GM21367 (cell line): ENCODE measurements around the gene FUT4.
"Not testable (repeated sequence)": the region's sequence is repeated elsewhere in the genome, so short reads cannot be mapped to it uniquely, and the experiment has no call there.

Source experiments
- ATAC-seq: cut with Tn5 transposase; IDR thresholded peaks from one replicate; pipeline ENCODE4 v1.9.1; 2021; ENCODE audit not compliant: unreplicated experiment

Gene FUT4, protein sequence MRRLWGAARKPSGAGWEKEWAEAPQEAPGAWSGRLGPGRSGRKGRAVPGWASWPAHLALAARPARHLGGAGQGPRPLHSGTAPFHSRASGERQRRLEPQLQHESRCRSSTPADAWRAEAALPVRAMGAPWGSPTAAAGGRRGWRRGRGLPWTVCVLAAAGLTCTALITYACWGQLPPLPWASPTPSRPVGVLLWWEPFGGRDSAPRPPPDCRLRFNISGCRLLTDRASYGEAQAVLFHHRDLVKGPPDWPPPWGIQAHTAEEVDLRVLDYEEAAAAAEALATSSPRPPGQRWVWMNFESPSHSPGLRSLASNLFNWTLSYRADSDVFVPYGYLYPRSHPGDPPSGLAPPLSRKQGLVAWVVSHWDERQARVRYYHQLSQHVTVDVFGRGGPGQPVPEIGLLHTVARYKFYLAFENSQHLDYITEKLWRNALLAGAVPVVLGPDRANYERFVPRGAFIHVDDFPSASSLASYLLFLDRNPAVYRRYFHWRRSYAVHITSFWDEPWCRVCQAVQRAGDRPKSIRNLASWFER

GRCh38 chr11:94543695-94544645 lies at the start of gene FUT4:
Gene FUT4 (plus strand): TSS chr11:94543921. CDS start chr11:94544134, 213 bp downstream.
- ATAC-seq = peak; percentile 89

- peak; percentile 50 for ATAC-seq
Measured at GRCh38 chr11:94494126-94494680, 49.5 kb upstream of the FUT4 start.

GRCh38 chr11:94500181-94500580 lies 43.5 kb upstream of the FUT4 start:
- ATAC-seq = no peak

- no peak for ATAC-seq
Measured at GRCh38 chr11:94501522-94501921, 42.2 kb upstream of the FUT4 start.

- no peak for ATAC-seq
Measured at GRCh38 chr11:94504689-94505293, 38.9 kb upstream of the FUT4 start.

DNA sequence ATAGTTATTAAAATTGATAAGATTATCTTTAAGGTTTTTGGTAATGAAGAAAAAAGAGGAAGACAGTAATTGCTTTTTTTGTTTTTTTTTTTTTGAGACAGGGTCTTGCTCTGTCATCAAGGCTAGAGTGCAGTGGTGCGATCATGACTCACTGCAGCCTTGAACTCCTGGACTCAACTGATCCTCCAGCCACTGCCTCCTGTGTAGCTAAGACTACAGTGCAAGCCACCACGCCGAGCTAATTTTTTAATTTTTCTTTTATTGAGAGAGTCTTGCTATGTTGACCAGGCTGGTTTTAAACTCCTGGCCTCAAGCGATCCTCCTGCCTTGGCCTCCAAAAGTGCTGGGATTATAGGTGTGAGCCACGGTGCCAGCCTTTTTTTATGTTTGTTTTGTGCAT lies 37.2 kb upstream of the FUT4 start:
- not testable (repeated sequence) for ATAC-seq

- no peak for ATAC-seq
Measured at GRCh38 chr11:94507485-94507884, 36.2 kb upstream of the FUT4 start.

DNA sequence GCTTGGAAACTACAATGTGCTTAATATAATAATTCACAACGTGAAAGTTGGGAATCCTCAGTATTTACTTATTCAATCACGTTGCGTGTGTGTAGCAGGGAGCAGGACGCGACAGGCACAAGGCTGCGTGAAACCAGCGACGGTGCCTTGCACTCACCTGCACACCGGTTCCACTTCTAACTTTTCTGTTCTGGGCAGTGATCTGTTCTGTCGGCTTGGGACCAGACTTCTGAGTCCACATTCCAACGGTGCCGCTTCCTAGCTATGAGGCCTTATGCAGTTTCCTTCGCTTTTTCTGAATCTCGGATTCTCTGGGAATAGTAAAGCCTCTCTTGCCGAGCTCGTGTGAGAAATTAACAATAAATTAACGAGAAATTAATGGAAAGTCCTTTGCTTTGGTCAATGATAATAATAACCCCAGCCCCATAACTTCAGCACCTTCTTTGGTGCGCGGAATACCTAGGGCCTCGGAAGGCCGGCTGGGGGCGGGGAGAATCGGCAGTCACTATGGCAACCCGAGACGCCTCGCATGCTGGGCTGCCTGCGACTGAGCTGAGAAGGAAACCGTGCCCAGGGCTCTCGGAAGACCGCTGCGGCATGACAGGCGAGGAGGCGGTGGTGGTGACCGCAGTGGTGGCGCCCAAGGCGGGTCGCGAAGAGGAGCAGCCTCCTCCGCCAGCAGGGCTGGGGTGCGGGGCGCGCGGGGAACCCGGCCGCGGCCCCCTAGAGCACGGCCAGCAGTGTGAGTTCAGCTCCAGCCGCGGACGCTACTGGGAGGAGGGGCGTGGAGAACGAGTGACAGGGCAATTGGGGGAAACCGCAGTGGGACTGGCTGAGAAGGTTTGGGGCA lies 31.6 kb upstream of the FUT4 start, which contains the start of gene C11orf97:
Gene C11orf97 (plus strand): TSS at position 530 of the 850 bp plus-strand sequence. CDS start 68 bp downstream, at position 598.
- peak; percentile 83 for ATAC-seq

GRCh38 chr11:94513091-94513490 lies 30.6 kb upstream of the FUT4 start:
- no peak for ATAC-seq

DNA sequence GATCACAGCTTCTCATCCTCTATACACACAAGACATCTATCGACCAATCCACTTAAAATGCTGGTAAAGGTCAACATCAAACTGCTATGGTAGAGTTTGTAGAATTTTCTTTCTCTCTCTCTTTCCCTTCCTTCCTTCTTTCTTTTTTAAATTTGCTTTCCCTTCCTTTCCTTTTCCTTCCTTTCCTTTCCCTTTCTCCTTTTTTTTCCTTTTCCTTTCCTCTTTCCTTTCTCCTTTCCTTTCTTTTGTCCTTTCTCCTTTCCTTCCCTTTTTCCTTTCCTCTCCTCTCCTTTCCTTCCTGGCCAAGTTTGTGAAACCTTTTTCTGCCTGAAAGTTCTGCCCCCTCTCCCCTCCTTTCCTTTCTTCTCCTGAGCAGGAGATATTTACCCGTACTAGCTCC lies 28.3 kb upstream of the FUT4 start:
- ATAC-seq = no peak

DNA sequence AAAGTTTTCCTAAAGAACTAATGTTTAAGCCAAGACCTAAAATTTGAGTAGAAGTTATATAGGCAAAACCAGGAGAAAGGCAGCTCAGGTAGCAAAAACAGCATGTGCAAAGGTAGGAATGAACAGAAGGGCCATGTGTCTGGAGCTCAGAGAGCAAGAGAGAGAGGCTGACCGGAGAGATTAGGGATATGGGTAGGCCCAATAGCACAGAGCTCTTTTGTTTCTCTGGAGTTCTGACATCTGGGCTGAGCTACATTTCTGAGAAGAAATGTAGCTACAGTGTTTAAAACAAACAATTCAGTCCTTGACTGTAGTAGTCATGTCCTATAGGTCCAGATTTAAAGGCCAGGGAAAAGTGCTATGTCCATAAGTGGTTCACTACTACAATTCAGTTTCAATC lies 27.0 kb upstream of the FUT4 start:
- no peak for ATAC-seq

DNA sequence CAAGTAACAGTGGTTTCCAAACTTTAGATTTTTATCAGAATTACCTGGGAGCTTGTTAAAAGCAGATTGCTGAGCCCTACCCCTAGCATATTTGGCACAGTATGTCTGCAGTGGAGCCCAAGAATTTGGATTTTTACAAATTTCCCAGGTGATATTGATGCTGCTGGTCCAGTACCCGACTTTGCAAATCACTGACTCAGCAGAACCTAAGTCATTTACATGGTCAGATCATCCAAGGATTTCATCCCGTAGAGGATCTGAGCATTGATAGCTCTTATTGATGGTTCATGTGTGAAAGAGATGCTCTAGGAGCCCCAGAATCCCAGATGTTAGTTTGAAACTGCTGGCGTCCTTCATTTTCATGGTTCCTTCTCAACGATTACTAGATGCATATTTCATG lies 25.4 kb upstream of the FUT4 start:
- ATAC-seq = no peak

DNA sequence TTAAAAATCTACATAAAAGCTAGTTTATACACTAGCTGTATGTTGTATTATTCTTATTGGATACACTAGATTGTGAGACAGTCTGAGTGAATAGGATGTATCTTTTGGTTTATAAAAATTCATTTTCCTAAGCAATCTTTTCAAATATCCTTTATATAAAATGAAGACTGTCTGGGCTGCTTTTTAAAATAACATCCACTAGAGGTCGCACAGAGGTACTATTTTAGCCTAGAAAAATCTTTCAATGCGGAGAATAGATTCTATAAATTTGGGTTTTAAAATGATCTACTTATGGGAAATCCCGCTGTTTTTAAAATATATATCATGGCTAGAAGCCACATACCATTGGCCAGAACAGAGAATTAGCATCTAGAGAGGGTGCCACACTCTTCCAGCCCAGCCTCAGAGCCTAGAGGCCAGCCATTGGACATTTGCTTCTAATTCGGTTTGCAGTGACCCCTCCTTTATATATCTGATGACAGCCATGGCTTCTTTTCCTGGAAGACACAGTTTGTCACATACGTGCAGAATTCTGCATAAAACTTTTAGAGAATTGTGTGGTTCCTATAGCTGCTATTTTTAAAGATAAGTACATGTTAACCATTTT lies 24.1 kb upstream of the FUT4 start:
- no peak for ATAC-seq

DNA sequence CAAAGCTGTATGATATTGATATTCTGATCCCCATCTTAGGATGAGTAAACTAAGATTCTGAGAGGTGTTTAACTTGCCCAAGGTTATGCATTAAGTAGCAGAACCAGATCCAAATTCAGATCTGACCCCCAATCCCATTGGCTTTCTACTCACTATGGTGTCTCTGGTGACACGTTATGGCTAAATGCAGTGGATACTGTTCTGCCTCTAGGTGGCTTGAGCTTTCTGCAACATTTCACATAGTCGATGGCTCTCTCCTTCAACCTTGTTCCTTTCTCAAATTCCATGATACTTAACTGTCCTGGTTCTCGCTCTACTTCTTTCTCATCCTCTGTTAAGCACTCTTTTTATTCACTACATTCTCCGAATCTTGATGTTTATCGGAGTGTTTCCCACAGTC lies 22.0 kb upstream of the FUT4 start:
- peak; percentile 61 for ATAC-seq

GRCh38 chr11:94524341-94524740 lies 19.4 kb upstream of the FUT4 start:
- no peak for ATAC-seq

DNA sequence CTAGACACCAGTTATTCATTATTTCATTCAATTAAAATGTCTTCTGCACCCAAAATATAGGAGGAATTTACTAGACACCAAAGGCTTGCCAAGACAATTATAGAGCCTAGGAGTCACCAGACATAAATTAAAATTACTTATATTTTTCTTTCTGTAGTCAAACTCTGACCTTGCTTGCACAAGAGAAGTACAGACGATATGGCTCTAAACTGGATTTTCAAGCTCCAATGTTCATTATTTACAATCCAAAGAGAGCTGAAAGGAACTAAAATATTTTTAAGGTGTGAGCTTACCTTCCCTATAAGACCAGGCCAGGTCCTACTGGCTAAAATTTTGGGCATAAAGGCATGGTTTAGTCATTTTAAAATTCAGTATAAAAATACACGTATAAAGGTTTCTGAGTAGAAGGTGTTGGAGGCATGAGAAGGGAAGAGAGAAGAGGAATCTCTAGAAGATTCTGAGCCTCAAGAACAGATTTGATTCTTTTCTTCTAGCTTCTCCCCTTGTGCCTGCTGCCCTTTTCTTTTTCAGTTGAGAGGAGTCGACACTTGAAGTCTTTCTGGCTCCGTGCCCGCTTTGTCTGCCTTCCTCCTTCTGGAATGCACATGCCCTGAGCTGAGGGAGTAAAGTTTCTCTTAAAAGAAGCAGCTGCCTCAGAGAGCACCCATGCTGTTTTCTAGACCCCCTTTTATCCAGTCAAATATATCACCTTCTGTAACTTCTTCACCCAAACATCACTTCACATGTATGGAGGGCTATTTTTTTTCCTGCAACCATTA lies 18.0 kb upstream of the FUT4 start:
- ATAC-seq = no peak

GRCh38 chr11:94526645-94527438 lies 16.9 kb upstream of the FUT4 start:
- no peak for ATAC-seq

- ATAC-seq = no peak
Measured at GRCh38 chr11:94528551-94528950, 15.2 kb upstream of the FUT4 start.
